HG02623 (cell line): ENCODE results near the gene MACROD2.
"Not testable (repeated sequence)": the region's sequence is repeated elsewhere in the genome, so short reads cannot be mapped to it uniquely, and the experiment has no call there.

Source experiments
- ATAC-seq: cut with Tn5 transposase; IDR thresholded peaks from one replicate; pipeline ENCODE4 v1.9.1; 2021; ENCODE audit warnings: moderate library complexity; ENCODE audit not compliant: unreplicated experiment

MACROD2 gene

GRCh38 chr20:14189794-14190402, 194.6 kb downstream of the MACROD2 start:
- ATAC-seq = no peak

- ATAC-seq = no peak
Observed at GRCh38 chr20:14191559-14191958, 196.2 kb downstream of the MACROD2 start.

- no peak for ATAC-seq
Observed at GRCh38 chr20:14193443-14193842, 198.1 kb downstream of the MACROD2 start.

- ATAC-seq = no peak
Observed at GRCh38 chr20:14193885-14194284, 198.6 kb downstream of the MACROD2 start.

- no peak for ATAC-seq
Observed at GRCh38 chr20:14197097-14197496, 201.8 kb downstream of the MACROD2 start.

- ATAC-seq = no peak
Observed at GRCh38 chr20:14198416-14198815, 203.1 kb downstream of the MACROD2 start.

GRCh38 chr20:14199111-14199510, 203.8 kb downstream of the MACROD2 start:
- no peak for ATAC-seq

- ATAC-seq = no peak
Observed at GRCh38 chr20:14203657-14204056, 208.3 kb downstream of the MACROD2 start.

GRCh38 chr20:14207591-14207990, 212.3 kb downstream of the MACROD2 start:
- ATAC-seq = no peak

- ATAC-seq = no peak
Observed at GRCh38 chr20:14208956-14209355, 213.6 kb downstream of the MACROD2 start.

GRCh38 chr20:14210146-14210545, 214.8 kb downstream of the MACROD2 start:
- no peak for ATAC-seq

GRCh38 chr20:14214046-14214445, 218.7 kb downstream of the MACROD2 start:
- ATAC-seq = no peak

GRCh38 chr20:14215880-14216279, 220.6 kb downstream of the MACROD2 start:
- not testable (repeated sequence) for ATAC-seq

GRCh38 chr20:14219801-14220461, 224.6 kb downstream of the MACROD2 start:
- no peak for ATAC-seq

GRCh38 chr20:14220986-14221385, 225.7 kb downstream of the MACROD2 start:
- ATAC-seq = no peak

GRCh38 chr20:14223806-14224205, 228.5 kb downstream of the MACROD2 start:
- ATAC-seq = no peak

GRCh38 chr20:14226051-14227049, 231.0 kb downstream of the MACROD2 start:
- ATAC-seq = not testable (repeated sequence)

- no peak for ATAC-seq
Observed at GRCh38 chr20:14232650-14233049, 237.3 kb downstream of the MACROD2 start.

GRCh38 chr20:14234666-14235295, 239.5 kb downstream of the MACROD2 start:
- ATAC-seq = no peak

GRCh38 chr20:14235355-14235754, 240.0 kb downstream of the MACROD2 start:
- ATAC-seq = no peak

GRCh38 chr20:14245368-14245970, 250.2 kb downstream of the MACROD2 start:
- no peak for ATAC-seq
